ENCODE results near the gene BMPR1A. TPM values are rescaled to one million over a fixed set of nuclear protein-coding genes. Genes with fewer than 3 reads are reported as not detected.

Gene BMPR1A
- total and polyA plus RNA-seq, 12 donors, result 4.4 to 55.9 (median 27.0) TPM

DNA sequence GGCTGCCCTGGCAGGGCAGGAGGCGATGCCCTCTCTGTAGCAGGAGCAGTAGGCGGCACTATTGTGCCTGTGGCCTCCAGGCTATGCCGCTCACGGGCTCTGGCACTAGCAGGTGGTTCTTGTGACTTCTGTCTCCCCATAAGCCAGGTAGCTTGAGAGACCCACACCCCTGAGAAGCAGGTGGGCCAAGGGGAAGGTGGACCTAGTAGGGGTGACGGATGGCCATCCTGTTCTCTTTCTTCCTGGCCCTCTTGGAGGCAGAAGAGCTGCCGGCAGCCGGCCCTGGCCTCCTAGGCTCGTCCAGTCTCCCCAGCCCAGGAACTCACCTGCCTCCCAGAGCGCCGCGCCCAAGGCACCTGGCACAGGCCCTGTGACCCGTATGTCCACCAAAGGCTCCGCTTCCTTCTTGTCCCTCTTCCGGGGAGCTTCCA, 185.6 kb downstream of the BMPR1A start:
- no peaks in the 10 kb centered on the region for H3K27me3 ChIP-seq
- no peak for TF ChIP-seq POLR2A (IDR thresholded peaks at IDR 0.05)
- TF ChIP-seq, protein P1, sequence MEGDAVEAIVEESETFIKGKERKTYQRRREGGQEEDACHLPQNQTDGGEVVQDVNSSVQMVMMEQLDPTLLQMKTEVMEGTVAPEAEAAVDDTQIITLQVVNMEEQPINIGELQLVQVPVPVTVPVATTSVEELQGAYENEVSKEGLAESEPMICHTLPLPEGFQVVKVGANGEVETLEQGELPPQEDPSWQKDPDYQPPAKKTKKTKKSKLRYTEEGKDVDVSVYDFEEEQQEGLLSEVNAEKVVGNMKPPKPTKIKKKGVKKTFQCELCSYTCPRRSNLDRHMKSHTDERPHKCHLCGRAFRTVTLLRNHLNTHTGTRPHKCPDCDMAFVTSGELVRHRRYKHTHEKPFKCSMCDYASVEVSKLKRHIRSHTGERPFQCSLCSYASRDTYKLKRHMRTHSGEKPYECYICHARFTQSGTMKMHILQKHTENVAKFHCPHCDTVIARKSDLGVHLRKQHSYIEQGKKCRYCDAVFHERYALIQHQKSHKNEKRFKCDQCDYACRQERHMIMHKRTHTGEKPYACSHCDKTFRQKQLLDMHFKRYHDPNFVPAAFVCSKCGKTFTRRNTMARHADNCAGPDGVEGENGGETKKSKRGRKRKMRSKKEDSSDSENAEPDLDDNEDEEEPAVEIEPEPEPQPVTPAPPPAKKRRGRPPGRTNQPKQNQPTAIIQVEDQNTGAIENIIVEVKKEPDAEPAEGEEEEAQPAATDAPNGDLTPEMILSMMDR (IDR thresholded peaks at IDR 0.05), result no peak
- peaks cover 8 to 26% of the 10 kb centered on the region in 2 donors for H3K4me1 ChIP-seq (replicated peaks in 1 of 2)

GRCh38 chr10:86942441-86943315, 186.3 kb downstream of the BMPR1A start:
- Histone ChIP-seq H3K4me1 (replicated peaks in 1 of 2) (peaks cover 4 to 21% of the 10 kb centered on the region in 2 donors), H3K27me3 (no peaks in the 10 kb centered on the region), H3K27ac (no peak overlapping the region), H3K4me3 (no peak overlapping the region), H3K9me3 (replicated peaks in 1 of 3) (no peaks in the 10 kb centered on the region), H3K36me3 (replicated peaks in 1 of 2) (no peaks in the 10 kb centered on the region)
- intact Hi-C loops (cut with DNase I), result no loop called here
- WGBS, 4 donors, result 83 to 96% (median 85%) methylated on average over 37 to 94 of the region's 94 CpGs
- TF ChIP-seq POLR2A (IDR thresholded peaks at IDR 0.05), result no peak
- TF ChIP-seq, protein P1 (IDR thresholded peaks at IDR 0.05), result no peak
- peak in 1 of 7 donors; percentile 52 for DNase-seq

More for the DNA sequence above, 185.6 kb downstream of the BMPR1A start:
- intact Hi-C loops (cut with DNase I), result no loop called here
- H3K4me3 ChIP-seq, result no peak overlapping the region
- no peaks in the 10 kb centered on the region for H3K36me3 ChIP-seq (replicated peaks in 1 of 2)
- peak in 1 of 7 donors; percentile 51 for DNase-seq
- no peaks in the 10 kb centered on the region for H3K9me3 ChIP-seq (replicated peaks in 1 of 3)
- WGBS, 4 donors, result 91 to 96% (median 92%) methylated on average over 10 to 14 of the region's 14 CpGs
- H3K27ac ChIP-seq, result no peak overlapping the region

- peaks cover 4 to 21% of the 10 kb centered on the region in 2 donors for H3K4me1 ChIP-seq (replicated peaks in 1 of 2)
- no peaks in the 10 kb centered on the region for H3K36me3 ChIP-seq (replicated peaks in 1 of 2)
- WGBS, 4 donors, result 79 to 86% (median 84%) methylated on average over 25 to 30 of the region's 30 CpGs
- TF ChIP-seq, protein P1 (IDR thresholded peaks at IDR 0.05), result no peak
- no peak for TF ChIP-seq POLR2A (IDR thresholded peaks at IDR 0.05)
- intact Hi-C loops (cut with DNase I), result no loop called here
- no peaks in the 10 kb centered on the region for H3K9me3 ChIP-seq (replicated peaks in 1 of 3)
- peak overlapping the region in 2 of 5 donors; percentile 12 to 58 for H3K27ac ChIP-seq
- peak in 6 of 7 donors; percentile 45 to 72 (median 62) for DNase-seq
- H3K4me3 ChIP-seq, result no peak overlapping the region
- no peaks in the 10 kb centered on the region for H3K27me3 ChIP-seq
Observed at GRCh38 chr10:86943316-86944030, 187.1 kb downstream of the BMPR1A start.

DNA sequence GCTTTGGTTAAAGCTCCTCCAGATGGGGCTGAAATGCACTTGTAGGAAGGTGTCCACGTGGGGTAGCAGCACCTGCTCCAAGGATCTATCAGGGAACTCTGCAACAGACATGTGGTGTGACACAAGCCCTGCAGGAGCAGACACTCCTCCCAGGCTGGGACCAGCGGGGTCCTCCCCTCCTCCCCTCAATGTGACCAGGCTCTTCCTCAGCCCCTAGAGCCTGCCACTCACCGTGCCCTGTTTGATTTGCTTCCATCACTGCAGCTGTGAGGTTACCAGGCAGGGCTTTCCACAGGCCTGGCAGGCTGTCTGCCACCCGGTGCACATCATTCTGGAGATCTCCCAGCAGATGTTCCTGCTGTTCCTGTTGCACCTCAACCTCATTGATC, 187.6 kb downstream of the BMPR1A start:
- DNase-seq, result peak in 4 of 7 donors; percentile 27 to 60 (median 40)
- Histone ChIP-seq H3K36me3 (replicated peaks in 1 of 2) (no peaks in the 10 kb centered on the region), H3K27ac (peak overlapping the region in 2 of 5 donors; percentile 12 to 58), H3K27me3 (no peaks in the 10 kb centered on the region), H3K4me3 (no peak overlapping the region), H3K9me3 (replicated peaks in 1 of 3) (no peaks in the 10 kb centered on the region), H3K4me1 (replicated peaks in 1 of 2) (peaks cover 4 to 16% of the 10 kb centered on the region in 2 donors)
- 43 to 65% (median 59%) methylated on average over 3 to 4 of the region's 4 CpGs for WGBS, 4 donors
- intact Hi-C loops (cut with DNase I), result no loop called here
- no peak for TF ChIP-seq POLR2A (IDR thresholded peaks at IDR 0.05)
- TF ChIP-seq, protein P1 (IDR thresholded peaks at IDR 0.05), result no peak
